GDM1 (cell line): Measurements from ENCODE around the gene NMUR1.

ENCODE experiments used
- DNase-seq: peaks from one replicate; lab custom pipeline; 2025; lab: John Stamatoyannopoulos, UW

Gene NMUR1

GRCh38 chr2:231525248-231526163 is 4.7 kb downstream of the NMUR1 start:
- DNase-seq = no peak

- no peak for DNase-seq
These were observed 5.6 kb downstream of the NMUR1 start for GRCh38 chr2:231524477-231525247.

- no peak for DNase-seq
These were observed 6.6 kb downstream of the NMUR1 start for GRCh38 chr2:231523451-231524285.

- DNase-seq = no peak
These were observed 7.6 kb downstream of the NMUR1 start for GRCh38 chr2:231522418-231523180.

- no peak for DNase-seq
These were observed 8.8 kb downstream of the NMUR1 start for GRCh38 chr2:231521443-231521842.

- DNase-seq = no peak
These were observed 10.2 kb downstream of the NMUR1 start for GRCh38 chr2:231519975-231520555.

GRCh38 chr2:231518771-231519170 is 11.5 kb downstream of the NMUR1 start:
- no peak for DNase-seq

GRCh38 chr2:231515603-231516002 is 14.6 kb downstream of the NMUR1 start:
- DNase-seq = no peak

- DNase-seq = no peak
These were observed 15.3 kb downstream of the NMUR1 start for GRCh38 chr2:231514951-231515297.

- DNase-seq = peak; percentile 98
These were observed 15.9 kb downstream of the NMUR1 start for GRCh38 chr2:231514225-231514950.

GRCh38 chr2:231513746-231514224 is 16.5 kb downstream of the NMUR1 start:
- DNase-seq = no peak

GRCh38 chr2:231512222-231512621 is 18.0 kb downstream of the NMUR1 start:
- DNase-seq = no peak

- no peak for DNase-seq
These were observed 26.5 kb downstream of the NMUR1 start for GRCh38 chr2:231503766-231504165.

GRCh38 chr2:231502596-231502995 is 27.6 kb downstream of the NMUR1 start:
- no peak for DNase-seq

GRCh38 chr2:231497651-231498050 is 32.6 kb downstream of the NMUR1 start:
- DNase-seq = no peak

- DNase-seq = no peak
These were observed 35.6 kb downstream of the NMUR1 start for GRCh38 chr2:231494669-231495068.

- no peak for DNase-seq
These were observed 39.4 kb downstream of the NMUR1 start for GRCh38 chr2:231490801-231491200.

- DNase-seq = no peak
These were observed 40.3 kb downstream of the NMUR1 start for GRCh38 chr2:231489990-231490389.

GRCh38 chr2:231488331-231488730 is 41.9 kb downstream of the NMUR1 start:
- DNase-seq = no peak

- no peak for DNase-seq
These were observed 43.2 kb downstream of the NMUR1 start for GRCh38 chr2:231486851-231487596.
